Nephron progenitor cell (in vitro differentiated cells): ENCODE results near the gene SEMA3B.
A peak's percentile ranks its signal among the peaks of the same experiment; 100 is the strongest.

ENCODE experiments used
- DNase-seq: peaks from one replicate; pipeline ENCODE4 v3.0.0; 2021
- H3K27ac Mint-ChIP-seq: 2 replicates; pipeline ENCODE4 v1.8.0; 2021; ENCODE audit warnings: mild to moderate bottlenecking, moderate library complexity, mixed read lengths
- H3K27me3 Mint-ChIP-seq: 2 replicates; pipeline ENCODE4 v1.8.0; 2021; ENCODE audit warnings: mild to moderate bottlenecking, low read depth, mixed read lengths; ENCODE audit not compliant: poor library complexity
- H3K36me3 Mint-ChIP-seq: 2 replicates; pipeline ENCODE4 v1.8.0; 2021; ENCODE audit warnings: low read depth, mixed read lengths
- H3K4me1 Mint-ChIP-seq: 2 replicates; pipeline ENCODE4 v1.8.0; 2021; ENCODE audit warnings: mixed read lengths
- H3K4me3 Mint-ChIP-seq: 2 replicates; pipeline ENCODE4 v1.8.0; 2021; ENCODE audit warnings: mild to moderate bottlenecking, moderate library complexity, mixed read lengths
- H3K9me3 Mint-ChIP-seq: 2 replicates; pipeline ENCODE4 v1.8.0; 2021; ENCODE audit warnings: mild to moderate bottlenecking, moderate library complexity, mixed read lengths
- TF ChIP-seq, protein P1 (sequence below): fragments of 200-600 bp; sonication (generic); IDR thresholded peaks from 2 replicates; pipeline ENCODE4 v1.5.0; 2021; ENCODE audit warnings: antibody characterized with exemption

SEMA3B gene

GRCh38 chr3:50251220-50251619 is 17.7 kb upstream of the SEMA3B start:
- H3K9me3 Mint-ChIP-seq: no peaks in the 10 kb centered on the region
- H3K4me3 Mint-ChIP-seq: no peak overlapping the region
- H3K27ac Mint-ChIP-seq: no peak overlapping the region
- H3K36me3 Mint-ChIP-seq: peaks cover 10% of the 10 kb centered on the region
- H3K27me3 Mint-ChIP-seq: no peaks in the 10 kb centered on the region
- DNase-seq: no peak
- TF ChIP-seq, protein P1, sequence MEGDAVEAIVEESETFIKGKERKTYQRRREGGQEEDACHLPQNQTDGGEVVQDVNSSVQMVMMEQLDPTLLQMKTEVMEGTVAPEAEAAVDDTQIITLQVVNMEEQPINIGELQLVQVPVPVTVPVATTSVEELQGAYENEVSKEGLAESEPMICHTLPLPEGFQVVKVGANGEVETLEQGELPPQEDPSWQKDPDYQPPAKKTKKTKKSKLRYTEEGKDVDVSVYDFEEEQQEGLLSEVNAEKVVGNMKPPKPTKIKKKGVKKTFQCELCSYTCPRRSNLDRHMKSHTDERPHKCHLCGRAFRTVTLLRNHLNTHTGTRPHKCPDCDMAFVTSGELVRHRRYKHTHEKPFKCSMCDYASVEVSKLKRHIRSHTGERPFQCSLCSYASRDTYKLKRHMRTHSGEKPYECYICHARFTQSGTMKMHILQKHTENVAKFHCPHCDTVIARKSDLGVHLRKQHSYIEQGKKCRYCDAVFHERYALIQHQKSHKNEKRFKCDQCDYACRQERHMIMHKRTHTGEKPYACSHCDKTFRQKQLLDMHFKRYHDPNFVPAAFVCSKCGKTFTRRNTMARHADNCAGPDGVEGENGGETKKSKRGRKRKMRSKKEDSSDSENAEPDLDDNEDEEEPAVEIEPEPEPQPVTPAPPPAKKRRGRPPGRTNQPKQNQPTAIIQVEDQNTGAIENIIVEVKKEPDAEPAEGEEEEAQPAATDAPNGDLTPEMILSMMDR: no peak
- peaks cover 37% of the 10 kb centered on the region for H3K4me1 Mint-ChIP-seq

DNA sequence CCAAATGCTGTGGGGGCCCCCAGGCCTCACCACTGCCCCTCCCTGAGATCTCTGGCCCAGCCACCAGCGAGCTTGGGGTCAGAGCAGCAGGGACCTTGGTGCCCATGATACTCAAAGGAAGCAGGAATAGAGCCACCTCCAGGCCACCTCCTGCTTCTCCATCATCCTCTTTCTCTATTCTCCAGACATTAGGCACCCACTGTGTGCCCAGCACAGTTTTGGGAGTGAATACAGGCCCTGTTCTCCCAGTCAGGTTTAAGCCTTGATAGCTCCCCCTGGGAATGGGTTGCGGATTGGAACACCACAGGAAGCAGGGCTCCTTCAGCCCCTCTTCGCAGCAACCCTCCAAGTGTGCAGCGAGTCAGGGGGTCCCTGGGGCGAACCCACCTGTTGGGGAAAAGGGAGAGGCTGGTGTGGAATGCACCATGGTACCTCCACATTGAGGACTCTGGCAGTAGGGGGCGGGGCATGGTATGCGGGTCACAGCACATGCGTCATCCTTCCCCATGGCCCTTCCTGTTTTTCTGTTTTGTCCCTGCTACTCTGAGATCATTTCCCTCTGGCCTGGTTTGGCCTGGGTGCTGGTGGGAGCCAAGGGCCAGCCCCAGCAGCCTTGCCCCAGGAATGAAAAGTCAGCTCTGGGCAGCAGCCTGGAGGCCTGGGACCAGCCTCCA is 14.2 kb upstream of the SEMA3B start:
- Mint-ChIP-seq H3K4me1 (peaks cover 49% of the 10 kb centered on the region), H3K36me3 (peaks cover 24% of the 10 kb centered on the region), H3K27ac (peak overlapping the region; percentile 75), H3K9me3 (no peaks in the 10 kb centered on the region), H3K4me3 (no peak overlapping the region), H3K27me3 (no peaks in the 10 kb centered on the region)
- DNase-seq: no peak
- TF ChIP-seq, protein P1: no peak

GRCh38 chr3:50255251-50255615 is 13.7 kb upstream of the SEMA3B start:
- TF ChIP-seq, protein P1: no peak
- H3K27me3 Mint-ChIP-seq: no peaks in the 10 kb centered on the region
- H3K4me1 Mint-ChIP-seq: peaks cover 47% of the 10 kb centered on the region
- H3K4me3 Mint-ChIP-seq: no peak overlapping the region
- no peak overlapping the region for H3K27ac Mint-ChIP-seq
- H3K36me3 Mint-ChIP-seq: peaks cover 24% of the 10 kb centered on the region
- H3K9me3 Mint-ChIP-seq: no peaks in the 10 kb centered on the region
- DNase-seq: no peak

- peaks cover 24% of the 10 kb centered on the region for H3K36me3 Mint-ChIP-seq
- no peaks in the 10 kb centered on the region for H3K27me3 Mint-ChIP-seq
- H3K4me1 Mint-ChIP-seq: peaks cover 46% of the 10 kb centered on the region
- TF ChIP-seq, protein P1: peak; percentile 42
- DNase-seq: peak; percentile 56
- no peaks in the 10 kb centered on the region for H3K9me3 Mint-ChIP-seq
- H3K27ac Mint-ChIP-seq: no peak overlapping the region
- H3K4me3 Mint-ChIP-seq: no peak overlapping the region
Measured at GRCh38 chr3:50256978-50257890, 11.7 kb upstream of the SEMA3B start.

DNA sequence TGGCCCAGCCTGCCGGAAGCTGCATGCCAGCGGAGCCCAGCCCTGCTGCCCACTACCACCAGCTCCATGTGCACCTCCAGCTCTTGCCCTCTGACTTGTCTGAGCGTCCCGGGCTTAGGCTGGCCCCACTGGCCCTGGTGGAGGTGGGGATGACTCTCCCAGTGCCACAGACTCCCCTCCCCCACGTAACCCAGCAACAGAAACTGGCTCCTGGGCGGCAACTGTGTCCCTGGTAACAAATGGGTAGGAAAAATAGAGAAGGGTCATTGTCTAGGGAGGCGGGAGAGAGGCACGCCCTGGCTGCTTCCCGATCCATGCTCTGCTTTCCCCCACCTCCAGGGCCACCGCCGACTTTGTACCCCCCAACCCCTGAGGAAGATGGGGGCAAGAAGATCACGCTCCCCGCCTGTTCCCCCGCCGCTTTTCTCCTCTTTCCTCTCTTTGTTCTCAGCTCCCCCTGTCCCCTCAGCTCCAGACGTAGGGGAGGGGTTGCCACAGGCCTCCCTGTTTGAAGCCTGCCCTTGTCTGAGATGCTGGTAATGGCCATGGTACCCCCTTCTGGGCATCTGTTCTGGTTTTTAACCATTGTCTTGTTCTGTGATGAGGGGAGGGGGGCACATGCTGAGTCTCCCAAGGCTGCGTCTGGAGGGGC is 10.8 kb upstream of the SEMA3B start:
- Mint-ChIP-seq H3K27ac (peak overlapping the region; percentile 82), H3K4me3 (peak overlapping the region; percentile 25), H3K36me3 (peaks cover 24% of the 10 kb centered on the region), H3K27me3 (peaks cover 2% of the 10 kb centered on the region), H3K9me3 (no peaks in the 10 kb centered on the region), H3K4me1 (peaks cover 55% of the 10 kb centered on the region)
- TF ChIP-seq, protein P1: no peak
- DNase-seq: no peak
